Measurements from ENCODE around the gene KRT86.
"Not testable (repeated sequence)": the region's sequence is repeated elsewhere in the genome, so short reads cannot be mapped to it uniquely, and the experiment has no call there.

KRT86 gene

GRCh38 chr12:52252175-52252615, 22.2 kb upstream of the KRT86 start:
- DNase-seq: not testable (repeated sequence)

GRCh38 chr12:52252728-52253343, 21.6 kb upstream of the KRT86 start:
- no peak for DNase-seq

- no peak for DNase-seq
These were observed 20.9 kb upstream of the KRT86 start for GRCh38 chr12:52253391-52254179.

GRCh38 chr12:52254180-52254964, 20.1 kb upstream of the KRT86 start:
- no peak for DNase-seq

DNA sequence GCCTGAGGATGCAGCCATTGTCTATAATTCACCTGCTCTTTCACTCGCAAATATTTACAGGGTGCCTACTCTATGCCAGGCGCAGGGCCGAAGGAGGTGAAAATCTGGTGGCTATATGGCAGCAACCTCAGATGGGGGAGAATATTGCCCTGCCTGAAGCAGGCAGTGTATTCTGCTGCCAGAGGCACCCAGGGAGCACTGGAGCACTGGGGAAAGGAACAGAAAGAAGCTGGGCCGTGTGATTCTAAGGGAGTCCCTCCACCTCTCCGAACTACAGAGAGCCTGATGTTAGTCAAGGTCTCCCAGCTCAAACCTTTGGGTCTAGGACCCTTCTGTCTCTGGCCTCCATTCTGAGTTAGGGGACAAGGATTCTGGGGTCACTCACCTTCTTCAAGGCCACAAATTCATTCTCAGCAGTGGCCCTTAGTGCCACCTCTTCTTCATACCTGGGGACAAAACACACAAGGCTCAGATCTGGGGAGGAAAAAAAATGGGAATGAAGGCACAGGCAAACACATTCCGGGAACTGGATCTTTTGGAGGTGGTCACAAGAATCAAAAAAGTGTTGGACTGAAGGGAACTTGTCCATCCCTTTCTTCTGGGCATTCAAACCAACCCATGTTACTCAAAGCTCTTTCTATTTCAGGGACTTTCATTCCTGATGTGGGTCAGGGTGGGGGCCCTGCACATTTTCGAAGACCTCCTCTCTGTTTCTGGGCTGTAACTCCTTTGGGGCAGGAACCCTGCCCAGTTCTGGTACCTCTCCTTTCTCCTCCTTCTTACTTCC, 19.3 kb upstream of the KRT86 start:
- no peak for DNase-seq

DNA sequence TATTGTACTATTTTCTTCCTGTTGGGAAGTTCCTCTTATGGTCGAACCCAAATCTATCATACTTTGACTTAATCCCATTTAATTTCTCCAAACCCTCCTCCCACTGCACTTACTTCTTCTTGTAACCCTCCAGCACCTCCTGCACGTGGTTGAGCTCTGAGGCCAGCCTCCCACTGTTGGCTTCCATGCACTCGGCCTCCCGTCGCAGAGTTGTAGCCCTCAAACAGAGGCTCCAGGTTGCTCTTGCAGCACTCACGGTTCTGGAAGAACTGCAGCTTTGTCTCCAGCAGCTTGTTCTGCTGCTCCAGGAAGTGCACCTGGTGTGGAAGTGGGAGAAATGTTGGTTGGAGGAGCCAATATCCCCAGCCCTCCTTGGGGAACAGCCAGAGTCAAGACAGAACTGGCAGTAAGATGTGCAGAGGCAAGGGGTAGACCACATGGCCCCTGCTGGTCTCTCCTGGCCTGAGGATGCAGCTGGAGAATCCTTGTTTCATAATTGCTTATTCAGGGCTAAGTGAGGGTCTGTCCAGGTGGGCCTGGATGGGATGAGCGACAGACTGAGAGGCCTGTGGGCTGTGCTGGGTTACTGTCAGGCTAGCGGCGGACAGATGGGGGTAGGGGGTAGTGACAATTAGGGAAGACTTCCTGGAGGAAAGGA, 18.4 kb upstream of the KRT86 start:
- DNase-seq: no peak

DNA sequence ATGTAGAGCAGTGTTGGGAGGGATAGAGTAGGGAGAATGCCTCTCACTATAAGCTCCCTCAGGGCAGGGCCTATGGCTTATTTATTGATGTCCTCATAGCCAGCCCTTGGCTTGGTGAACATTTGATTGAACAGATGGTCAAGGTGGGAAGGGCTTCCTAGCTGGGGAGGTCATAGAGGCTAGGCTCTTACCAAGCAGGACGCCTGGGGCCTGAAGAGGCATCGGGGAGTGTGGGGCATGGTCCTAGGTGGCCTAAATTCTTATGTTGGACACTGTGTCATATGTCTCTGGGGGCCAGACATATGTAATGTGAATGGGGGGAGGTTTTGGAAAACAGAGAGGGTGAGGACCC, 17.9 kb upstream of the KRT86 start:
- no peak for DNase-seq

DNA sequence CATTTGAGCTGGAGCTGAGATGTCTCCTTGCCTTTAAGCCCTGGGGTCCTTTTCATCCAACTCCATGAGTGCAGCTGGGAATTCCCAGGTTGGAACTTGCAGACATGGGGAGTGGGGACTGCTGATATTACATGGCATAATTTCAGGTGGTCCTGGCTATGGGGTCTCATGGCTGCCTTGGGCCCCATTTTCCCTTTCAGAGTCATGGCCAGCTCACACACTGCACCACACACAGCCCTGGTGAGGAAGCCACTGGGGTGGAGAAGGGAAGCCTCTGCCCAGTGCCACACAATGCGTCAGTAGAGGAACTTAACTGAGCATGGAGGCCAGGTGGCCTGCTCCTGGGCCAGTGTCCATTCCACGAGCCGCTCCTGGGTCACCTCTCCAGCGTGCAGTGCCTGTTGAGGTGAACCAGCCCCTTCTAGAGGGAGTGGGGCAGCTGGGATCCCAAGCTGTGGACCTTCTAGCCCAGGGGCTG, 17.3 kb upstream of the KRT86 start:
- no peak for DNase-seq

- DNase-seq: not testable (repeated sequence)
These were observed 16.5 kb upstream of the KRT86 start for GRCh38 chr12:52257922-52258321.

GRCh38 chr12:52258335-52258901, 16.0 kb upstream of the KRT86 start:
- no peak for DNase-seq

DNA sequence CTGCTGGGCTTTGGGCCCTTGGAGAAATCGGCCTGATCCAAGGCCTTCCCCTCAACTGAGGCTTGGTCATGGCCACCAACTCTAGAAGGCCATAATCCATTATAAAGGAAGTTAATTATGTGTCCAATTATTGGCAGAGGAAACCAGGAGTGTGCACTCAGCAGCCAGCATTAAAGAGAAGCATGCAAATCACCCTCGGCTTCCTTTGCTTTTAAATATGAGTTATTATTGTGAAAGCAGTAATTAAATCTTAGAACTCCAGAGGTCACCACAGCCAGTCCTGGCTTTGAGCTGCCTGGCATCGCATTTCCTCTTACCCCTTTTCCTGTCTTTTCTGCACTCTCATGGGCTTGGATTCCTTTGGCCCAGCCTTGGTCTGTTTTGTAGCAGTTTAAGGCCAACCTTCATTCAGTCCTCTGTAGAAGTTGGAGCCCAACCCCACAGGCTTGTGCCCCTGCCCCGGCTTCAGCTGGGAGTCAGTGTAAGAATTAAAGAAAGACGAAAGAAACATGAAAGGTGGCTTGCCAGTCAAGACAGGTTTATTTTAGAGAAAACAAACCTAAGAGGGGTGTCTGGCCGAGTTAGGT, 14.7 kb upstream of the KRT86 start:
- peak in 1 of 2 experiments; percentile 29 for DNase-seq

DNA sequence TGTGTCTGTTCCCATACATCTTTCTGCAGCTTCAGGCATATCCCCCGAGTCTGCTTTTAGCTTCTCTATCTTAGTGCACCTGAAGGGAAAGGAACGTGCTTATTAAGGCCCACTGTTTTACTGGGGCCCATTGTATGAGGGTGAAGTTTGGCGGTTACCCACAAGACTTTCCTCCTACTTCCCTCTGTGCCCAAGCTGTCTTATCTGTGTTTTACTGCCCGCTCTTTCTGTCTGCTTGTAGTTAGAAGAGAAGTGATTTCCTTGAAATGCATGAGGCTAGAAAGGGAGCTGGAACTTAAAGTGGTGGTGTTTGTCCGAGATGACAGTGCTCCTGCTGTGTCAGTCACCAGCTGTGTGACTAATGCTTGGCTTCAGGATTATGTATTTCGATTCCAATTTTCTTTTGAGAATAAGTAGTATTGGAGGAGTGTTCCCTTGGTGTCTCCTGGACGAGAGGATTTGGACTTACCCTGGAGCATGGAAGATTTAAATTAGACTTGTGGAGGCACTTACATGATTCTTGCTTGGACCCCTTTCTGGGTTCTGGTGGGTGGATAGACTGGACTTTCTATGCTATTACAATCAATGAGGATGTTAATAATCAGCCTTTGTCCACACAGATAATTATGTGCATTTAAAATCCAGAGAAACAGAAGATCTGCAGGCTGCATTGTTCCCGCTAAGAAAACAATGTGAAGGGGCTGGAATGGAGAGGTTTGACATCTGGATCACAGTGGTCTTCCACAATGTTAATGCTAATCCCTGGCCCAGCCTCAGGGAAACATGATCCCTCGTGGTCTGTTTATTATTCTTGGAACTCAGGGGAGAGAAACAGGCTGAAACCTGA, 13.9 kb upstream of the KRT86 start:
- DNase-seq: no peak

DNA sequence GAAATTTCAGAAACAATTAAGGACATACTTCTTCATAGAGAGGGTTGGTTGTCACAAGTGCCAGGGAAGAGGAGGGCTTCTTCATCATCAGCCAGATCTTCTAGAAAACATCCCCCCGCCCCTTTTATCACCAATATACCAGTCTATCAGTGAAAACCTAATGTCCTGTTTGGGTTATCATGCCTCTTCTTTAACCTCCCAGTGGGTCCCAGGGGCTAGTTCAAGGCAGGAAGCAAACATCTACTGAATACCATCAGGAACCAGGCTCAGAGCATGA, 13.3 kb upstream of the KRT86 start:
- DNase-seq: no peak

DNA sequence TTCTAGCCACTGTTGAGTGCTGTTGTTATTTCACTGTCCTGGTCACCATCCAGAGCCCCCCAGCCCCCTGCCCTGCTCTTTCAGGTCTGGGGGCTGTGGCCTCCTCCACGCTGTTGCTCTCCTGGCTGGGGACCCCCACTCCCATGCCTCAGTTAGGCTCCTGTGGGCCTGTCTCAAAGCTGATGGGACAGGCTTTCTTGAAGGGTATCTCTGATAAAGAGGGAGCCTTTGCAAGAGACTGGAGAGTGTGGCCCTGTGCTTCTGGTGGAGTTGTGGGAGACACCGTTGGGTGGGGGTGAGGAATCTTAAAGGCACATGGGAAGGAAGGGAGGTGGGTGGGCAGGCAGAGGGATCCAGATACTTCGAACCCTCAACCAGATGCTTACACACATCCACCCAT, 12.2 kb upstream of the KRT86 start:
- DNase-seq: no peak

GRCh38 chr12:52263761-52264434, 10.5 kb upstream of the KRT86 start:
- no peak for DNase-seq

- DNase-seq: no peak
These were observed 10.0 kb upstream of the KRT86 start for GRCh38 chr12:52264435-52264825.

- DNase-seq: peak; percentile 15 to 56
These were observed 7.9 kb upstream of the KRT86 start for GRCh38 chr12:52266514-52266913.

GRCh38 chr12:52267266-52267665, 7.2 kb upstream of the KRT86 start:
- DNase-seq: no peak

- no peak for DNase-seq
These were observed 6.7 kb upstream of the KRT86 start for GRCh38 chr12:52267699-52268098.

GRCh38 chr12:52268212-52268611, 6.2 kb upstream of the KRT86 start:
- no peak for DNase-seq
